LNCaP clone FGC (cell line): Measurements from ENCODE around the gene CDKAL1.
A peak's percentile ranks its signal among the peaks of the same experiment; 100 is the strongest.
"Not testable (repeated sequence)": the region's sequence is repeated elsewhere in the genome, so short reads cannot be mapped to it uniquely, and the experiment has no call there.

Experiments
- DNase-seq: peaks from one replicate; pipeline ENCODE4 v3.0.0-alpha.2; 2011; ENCODE audit warnings: low read depth
- H3K4me3 ChIP-seq: 2 replicates; pipeline ENCODE4 v1.5.1; 2011; ENCODE audit warnings: mild to moderate bottlenecking, low read depth, low read length, control low read depth
- TF ChIP-seq, protein P1 (sequence below): IDR thresholded peaks from 2 replicates; pipeline ENCODE4 v1.5.1; 2012; ENCODE audit warnings: mild to moderate bottlenecking; ENCODE audit not compliant: control insufficient read depth, insufficient read depth; ENCODE audit errors: extremely low read depth

CDKAL1 gene

GRCh38 chr6:20498041-20498385 lies 36.2 kb upstream of the CDKAL1 start:
- TF ChIP-seq, protein P1, sequence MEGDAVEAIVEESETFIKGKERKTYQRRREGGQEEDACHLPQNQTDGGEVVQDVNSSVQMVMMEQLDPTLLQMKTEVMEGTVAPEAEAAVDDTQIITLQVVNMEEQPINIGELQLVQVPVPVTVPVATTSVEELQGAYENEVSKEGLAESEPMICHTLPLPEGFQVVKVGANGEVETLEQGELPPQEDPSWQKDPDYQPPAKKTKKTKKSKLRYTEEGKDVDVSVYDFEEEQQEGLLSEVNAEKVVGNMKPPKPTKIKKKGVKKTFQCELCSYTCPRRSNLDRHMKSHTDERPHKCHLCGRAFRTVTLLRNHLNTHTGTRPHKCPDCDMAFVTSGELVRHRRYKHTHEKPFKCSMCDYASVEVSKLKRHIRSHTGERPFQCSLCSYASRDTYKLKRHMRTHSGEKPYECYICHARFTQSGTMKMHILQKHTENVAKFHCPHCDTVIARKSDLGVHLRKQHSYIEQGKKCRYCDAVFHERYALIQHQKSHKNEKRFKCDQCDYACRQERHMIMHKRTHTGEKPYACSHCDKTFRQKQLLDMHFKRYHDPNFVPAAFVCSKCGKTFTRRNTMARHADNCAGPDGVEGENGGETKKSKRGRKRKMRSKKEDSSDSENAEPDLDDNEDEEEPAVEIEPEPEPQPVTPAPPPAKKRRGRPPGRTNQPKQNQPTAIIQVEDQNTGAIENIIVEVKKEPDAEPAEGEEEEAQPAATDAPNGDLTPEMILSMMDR: no peak
- H3K4me3 ChIP-seq: no peak overlapping the region
- DNase-seq: no peak

GRCh38 chr6:20509212-20509611 lies 25.0 kb upstream of the CDKAL1 start:
- H3K4me3 ChIP-seq: no peak overlapping the region
- DNase-seq: no peak
- TF ChIP-seq, protein P1: no peak

- TF ChIP-seq, protein P1: no peak
- DNase-seq: no peak
- H3K4me3 ChIP-seq: no peak overlapping the region
Measured at GRCh38 chr6:20511852-20512251, 22.4 kb upstream of the CDKAL1 start.

DNA sequence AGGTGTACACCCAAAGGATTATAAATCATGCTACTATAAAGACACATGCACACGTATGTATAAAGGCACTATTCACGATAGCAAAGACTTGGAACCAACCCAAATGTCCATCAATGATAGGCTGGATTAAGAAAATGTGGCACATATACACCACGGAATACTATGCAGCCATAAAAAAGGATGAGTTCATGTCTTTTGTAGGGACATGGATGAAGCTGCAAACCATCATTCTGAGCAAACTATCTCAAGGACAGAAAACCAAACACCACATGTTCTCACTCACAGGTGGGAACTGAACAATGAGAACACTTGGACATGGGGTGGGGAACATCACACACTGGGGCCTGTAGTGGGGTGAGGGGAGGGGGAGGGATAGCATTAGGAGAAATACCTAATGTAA lies 9.0 kb upstream of the CDKAL1 start:
- not testable (repeated sequence) for DNase-seq, H3K4me3 ChIP-seq

GRCh38 chr6:20529086-20529448 lies 5.2 kb upstream of the CDKAL1 start:
- H3K4me3 ChIP-seq: not testable (repeated sequence)
- TF ChIP-seq, protein P1: peak; percentile 38
- peak; percentile 30 for DNase-seq

DNA sequence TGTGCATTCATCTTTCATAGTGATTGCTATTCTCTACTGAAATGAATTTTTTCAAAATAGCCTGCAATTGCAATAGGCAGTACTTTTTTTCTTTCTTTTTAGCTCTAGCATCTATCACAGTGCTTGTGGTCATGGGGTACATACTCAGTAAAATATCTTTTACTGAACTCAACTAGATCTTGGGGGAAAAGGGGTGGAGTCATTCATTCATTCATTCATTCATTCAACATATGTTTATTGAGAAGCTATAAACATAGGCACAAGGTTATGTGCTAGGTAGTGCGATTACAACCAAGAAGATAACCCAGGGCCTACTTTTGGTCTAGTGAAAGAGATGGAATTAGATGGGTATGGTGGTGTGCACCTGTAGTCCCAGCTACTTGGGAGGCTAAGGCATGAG lies 1.4 kb upstream of the CDKAL1 start:
- DNase-seq: no peak
- TF ChIP-seq, protein P1: no peak
- no peak overlapping the region for H3K4me3 ChIP-seq

DNA sequence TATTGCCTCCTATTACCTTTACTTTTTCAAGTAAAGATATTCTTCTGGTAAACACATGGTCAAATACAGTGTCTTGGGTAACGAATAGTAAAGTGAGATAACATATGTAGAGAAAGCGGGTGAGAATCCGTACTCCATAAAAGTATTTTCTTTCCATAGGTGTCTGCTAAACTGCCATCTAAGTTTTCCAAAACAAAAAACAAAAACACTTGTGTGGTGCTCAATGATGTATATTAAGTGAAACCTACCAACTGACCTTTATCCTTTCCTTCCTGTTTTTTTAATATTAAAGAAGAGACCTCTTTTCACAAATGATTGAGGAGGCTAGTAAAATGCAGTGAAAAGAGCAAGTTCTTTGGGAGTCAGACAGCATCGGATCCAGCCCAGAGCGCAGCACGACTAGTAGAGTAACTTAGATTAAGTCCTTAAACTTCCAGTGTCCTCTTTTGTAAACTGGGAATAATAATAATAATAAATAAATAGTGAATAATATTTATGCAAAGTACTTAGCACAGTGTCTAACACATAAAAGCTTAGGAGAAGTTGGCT lies 437 bp upstream of the CDKAL1 start:
- peak overlapping the region; percentile 69 for H3K4me3 ChIP-seq
- TF ChIP-seq, protein P1: no peak
- no peak for DNase-seq
